ENCODE measurements around the gene CDKN1C. TPM values are rescaled to one million over a fixed set of nuclear protein-coding genes. Genes with fewer than 3 reads are reported as not detected.

CDKN1C gene
- total RNA-seq, 1 experiment from 2014 or later = 15.4 TPM

- Histone ChIP-seq H4K20me1 (ENCODE audit: control insufficient read depth, insufficient read depth, insufficient read length) (no peaks in the 10 kb centered on the region), H4K91ac (ENCODE audit: insufficient read length, low read depth, low read length) (no peak overlapping the region), H3K4ac (ENCODE audit: low read depth, low read length) (no peak overlapping the region), H4K5ac (ENCODE audit: insufficient read length, low read depth, low read length) (no peak overlapping the region), H2BK15ac (ENCODE audit: low read depth, low read length) (no peak overlapping the region), H3K4me2 (ENCODE audit: insufficient read depth, insufficient read length, low read length) (no peak overlapping the region), H2BK5ac (ENCODE audit: insufficient read length, low read length) (no peak overlapping the region), H3K4me1 (ENCODE audit: insufficient read depth, low read length) (no peaks in the 10 kb centered on the region), H3K56ac (ENCODE audit: insufficient read length, low read depth, low read length) (no peak overlapping the region), H2BK12ac (ENCODE audit: insufficient read length, low read depth, low read length) (no peak overlapping the region), H2BK120ac (ENCODE audit: low read depth, low read length, poor library complexity, severe bottlenecking) (no peak overlapping the region), H3K23ac (ENCODE audit: insufficient read length, low read depth, low read length) (no peak overlapping the region), H2BK20ac (ENCODE audit: low read depth, low read length, poor library complexity, severe bottlenecking) (no peak overlapping the region), H4K8ac (replicated peaks; ENCODE audit: insufficient read length, low read depth, low read length) (no peak overlapping the region), H3K27me3 (ENCODE audit: insufficient read depth, low read length) (peaks cover 10% of the 10 kb centered on the region; the same call in 1 of the 2 replicates), H3K27ac (ENCODE audit: insufficient read length, low read depth, low read length) (no peak overlapping the region), H3K79me2 (ENCODE audit: insufficient read depth, low read length) (no peaks in the 10 kb centered on the region), H3K23me2 (ENCODE audit: insufficient read length, low read depth, low read length, poor library complexity, severe bottlenecking) (peaks cover 4% of the 10 kb centered on the region), H2AFZ (ENCODE audit: low read length) (no peak overlapping the region), H3K79me1 (ENCODE audit: insufficient read depth, low read depth, low read length, poor library complexity, severe bottlenecking) (no peaks in the 10 kb centered on the region), H3K18ac (ENCODE audit: insufficient read length, low read depth, low read length) (no peak overlapping the region), H3K14ac (ENCODE audit: insufficient read depth, low read length) (no peak overlapping the region), H2AK5ac (ENCODE audit: insufficient read length, low read length) (no peak overlapping the region), H3K9ac (ENCODE audit: extremely low read depth, insufficient read length, low read length) (no peak overlapping the region), H3T11ph (ENCODE audit: low read length) (no peak overlapping the region), H3K9me3 (ENCODE audit: control insufficient read depth, low read depth, low read length) (no peaks in the 10 kb centered on the region)
- Mint-ChIP-seq H3K4me1 (peaks cover 23 to 24% of the 10 kb centered on the region in 2 experiments), H3K27ac (no peak overlapping the region), H3K36me3 (ENCODE audit: insufficient read depth in 1 of 3, low read depth in 3 of 3) (no peaks in the 10 kb centered on the region), H3K4me3 (no peak overlapping the region), H3K9me3 (no peaks in the 10 kb centered on the region), H3K27me3 (ENCODE audit: low read depth) (peaks cover 87% of the 10 kb centered on the region)
- TF ChIP-seq CTCF (conservative IDR thresholded peaks at IDR 0.05) = no peak
- DNase-seq = no peak
- WGBS (ENCODE audit: extremely low coverage, insufficient read length, low lambda C conversion rate) = no CpG with 5 or more reads among the region's 16 CpGs
Observed at GRCh38 chr11:2858995-2859698, 26.4 kb downstream of the CDKN1C start.
